Superior temporal gyrus (tissue), 1 donor: ENCODE data around the gene ERBIN.
"Not testable (repeated sequence)": the region's sequence is repeated elsewhere in the genome, so short reads cannot be mapped to it uniquely, and the experiment has no call there.

Experiments used
- DNase-seq: peaks from one replicate; pipeline ENCODE4 v3.0.0-alpha.2; 2016; ENCODE audit errors: extremely low spot score

ERBIN gene

GRCh38 chr5:65957703-65958102 lies 31.3 kb downstream of the ERBIN start:
- DNase-seq = not testable (repeated sequence)

GRCh38 chr5:65961633-65962032 lies 35.3 kb downstream of the ERBIN start:
- no peak for DNase-seq

- no peak for DNase-seq
These were observed 41.1 kb downstream of the ERBIN start for GRCh38 chr5:65967288-65968066.

GRCh38 chr5:65969539-65970393 lies 43.4 kb downstream of the ERBIN start:
- DNase-seq = no peak

GRCh38 chr5:65970481-65971367 lies 44.3 kb downstream of the ERBIN start:
- DNase-seq = no peak

GRCh38 chr5:65971643-65972042 lies 45.3 kb downstream of the ERBIN start:
- DNase-seq = no peak

GRCh38 chr5:65972896-65973295 lies 46.5 kb downstream of the ERBIN start:
- not testable (repeated sequence) for DNase-seq

- DNase-seq = no peak
These were observed 51.9 kb downstream of the ERBIN start for GRCh38 chr5:65978251-65978650.

- no peak for DNase-seq
These were observed 55.2 kb downstream of the ERBIN start for GRCh38 chr5:65981548-65981947.

GRCh38 chr5:65981969-65982619 lies 55.7 kb downstream of the ERBIN start:
- DNase-seq = no peak

GRCh38 chr5:65982635-65983034 lies 56.3 kb downstream of the ERBIN start:
- DNase-seq = no peak

GRCh38 chr5:65984098-65984885 lies 57.9 kb downstream of the ERBIN start:
- no peak for DNase-seq

GRCh38 chr5:65986050-65986451 lies 59.7 kb downstream of the ERBIN start:
- no peak for DNase-seq

- DNase-seq = no peak
These were observed 60.4 kb downstream of the ERBIN start for GRCh38 chr5:65986796-65987195.

- no peak for DNase-seq
These were observed 61.6 kb downstream of the ERBIN start for GRCh38 chr5:65987982-65988381.

GRCh38 chr5:65989158-65989557 lies 62.8 kb downstream of the ERBIN start:
- DNase-seq = no peak

- no peak for DNase-seq
These were observed 66.3 kb downstream of the ERBIN start for GRCh38 chr5:65992630-65993029.

GRCh38 chr5:65994117-65994786 lies 67.9 kb downstream of the ERBIN start:
- DNase-seq = no peak

- DNase-seq = no peak
These were observed 72.8 kb downstream of the ERBIN start for GRCh38 chr5:65999061-65999723.
